Activated naive CD4-positive, alpha-beta T cell treated with anti-CD3 and anti-CD28 coated beads for 36 hours (primary cell): ENCODE results near the gene CEPT1. TPM values are rescaled to one million over a fixed set of nuclear protein-coding genes. Genes with fewer than 3 reads are reported as not detected.
"Not testable (repeated sequence)": the region's sequence is repeated elsewhere in the genome, so short reads cannot be mapped to it uniquely, and the experiment has no call there.

Experiments used
- CTCF ChIA-PET: fragments of 350-600 bp; sonication (Branson Sonifier 250); formaldehyde crosslinking; loops from one replicate; lab custom pipeline; 2021; ENCODE audit warnings: antibody characterized with exemption; lab: Charles Lee
- DNase-seq: peaks from one replicate; pipeline ENCODE4 v3.0.0-alpha.2; 2020
- H3K27ac Mint-ChIP-seq: one replicate; pipeline ENCODE4 v1.8.0; 2021; ENCODE audit warnings: mild to moderate bottlenecking, mixed read lengths
- H3K27me3 Mint-ChIP-seq: one replicate; pipeline ENCODE4 v1.8.0; 2021; ENCODE audit warnings: low read depth, mixed read lengths
- H3K36me3 Mint-ChIP-seq: one replicate; pipeline ENCODE4 v1.8.0; 2021; ENCODE audit warnings: low read depth, mixed read lengths
- H3K4me1 Mint-ChIP-seq: one replicate; pipeline ENCODE4 v1.8.0; 2021; ENCODE audit warnings: low read depth, mixed read lengths
- H3K4me3 Mint-ChIP-seq: one replicate; pipeline ENCODE4 v1.8.0; 2021; ENCODE audit warnings: mild to moderate bottlenecking, moderate library complexity, mixed read lengths
- H3K9me3 Mint-ChIP-seq: one replicate; pipeline ENCODE4 v1.8.0; 2021; ENCODE audit warnings: mixed read lengths
- intact Hi-C: fragments of 100-400 bp; cut with micrococcal nuclease; formaldehyde crosslinking; loops from one replicate; pipeline ENCODE4 v1.15.1; 2023
- total RNA-seq, 2 experiments: library from RNA; stranded (reverse); gene quantifications; one replicate each; pipeline ENCODE4 v1.2.3, GENCODE V29; 2021

Gene CEPT1
- total RNA-seq, 2 experiments from 2014 or later, result 29.0 to 30.3 TPM

DNA sequence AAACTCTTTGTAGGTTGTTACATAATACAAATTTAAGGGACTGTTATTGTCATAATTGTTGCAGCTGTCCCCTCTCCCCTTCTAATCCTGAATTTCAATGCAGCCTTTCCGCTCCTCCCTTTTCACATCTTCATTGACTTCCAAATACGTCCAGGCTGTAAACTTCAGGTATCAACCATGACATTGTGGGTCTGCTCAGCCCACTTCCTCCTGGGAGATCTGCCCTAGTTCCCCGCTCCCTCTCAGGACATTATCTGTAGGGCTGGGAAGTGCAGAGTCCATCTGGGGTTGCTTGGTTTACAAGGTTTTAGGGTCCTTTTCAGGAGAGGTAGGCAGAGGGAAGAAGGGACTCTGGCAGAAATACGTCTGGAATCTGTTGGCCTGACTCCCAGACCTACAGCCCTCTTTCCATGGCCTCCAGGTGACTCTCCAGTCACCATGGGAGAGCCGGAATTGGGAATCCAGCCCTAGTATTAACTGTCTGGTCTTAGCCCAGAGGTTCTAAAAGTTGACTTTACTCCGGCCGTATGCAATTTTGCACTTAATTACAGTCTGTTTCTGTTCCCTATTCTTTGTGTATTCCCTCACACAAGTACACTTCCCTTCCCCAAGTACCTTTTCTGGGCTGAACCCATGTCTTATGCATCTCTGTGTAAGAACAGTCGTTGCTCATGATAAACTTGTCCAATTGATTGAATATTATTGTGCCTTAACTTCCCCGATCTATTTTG is 65.1 kb downstream of the CEPT1 start:
- H3K27ac Mint-ChIP-seq, result peak overlapping the region; percentile 79
- no peaks in the 10 kb centered on the region for H3K27me3 Mint-ChIP-seq
- intact Hi-C loops, result loop anchor here (1.0 to 5.0 kb wide), 4 partner anchors 9 to 533 kb away; partner anchors contain the start of genes KCNA3 and LRIF1
- CTCF ChIA-PET, result no interaction called here
- no peak for DNase-seq
- H3K4me3 Mint-ChIP-seq, result peak overlapping the region; percentile 98
- H3K4me1 Mint-ChIP-seq, result peaks cover 52% of the 10 kb centered on the region
- H3K36me3 Mint-ChIP-seq, result peaks cover 10% of the 10 kb centered on the region
- H3K9me3 Mint-ChIP-seq, result no peaks in the 10 kb centered on the region

DNA sequence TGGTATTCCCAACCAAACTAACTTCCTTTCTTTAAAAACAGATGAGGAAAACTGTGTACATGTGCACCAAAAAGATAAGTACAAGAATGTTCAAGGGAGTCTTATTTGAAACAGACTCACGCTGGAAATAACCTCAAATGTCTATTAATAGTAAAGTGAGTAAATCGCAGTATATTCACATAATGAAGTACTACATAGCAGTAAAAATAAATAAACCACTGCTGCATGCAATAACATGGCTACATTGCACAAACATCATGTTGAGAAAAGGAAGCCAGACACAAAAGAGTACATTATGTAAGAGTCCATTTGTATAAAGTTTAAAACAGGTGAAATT is 65.7 kb downstream of the CEPT1 start:
- H3K27me3 Mint-ChIP-seq, result no peaks in the 10 kb centered on the region
- no peaks in the 10 kb centered on the region for H3K9me3 Mint-ChIP-seq
- peaks cover 53% of the 10 kb centered on the region for H3K4me1 Mint-ChIP-seq
- peak overlapping the region; percentile 53 for H3K27ac Mint-ChIP-seq
- peak overlapping the region; percentile 4 for H3K4me3 Mint-ChIP-seq
- peaks cover 7% of the 10 kb centered on the region for H3K36me3 Mint-ChIP-seq
- CTCF ChIA-PET, result no interaction called here
- intact Hi-C loops, result no loop called here
- DNase-seq, result no peak

DNA sequence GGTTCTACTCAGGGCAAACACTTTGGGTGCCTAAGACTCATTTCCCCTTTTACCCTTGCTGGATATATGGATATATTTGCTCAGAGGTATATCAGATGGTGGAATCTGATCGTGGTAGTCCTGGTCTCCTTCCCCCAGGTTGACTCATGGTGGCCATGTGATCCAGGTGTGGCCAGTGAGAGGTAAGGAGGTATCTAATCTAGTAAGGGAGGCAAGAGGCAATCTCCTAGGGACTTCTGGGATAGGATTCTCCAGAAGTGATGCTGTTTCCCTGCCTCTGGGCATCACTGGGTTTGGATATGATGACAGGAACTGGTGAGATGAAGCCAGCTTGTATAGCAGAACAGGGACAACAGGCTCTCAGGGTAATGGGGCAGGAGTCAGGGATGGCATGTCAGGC is 68.9 kb downstream of the CEPT1 start:
- Mint-ChIP-seq H3K27me3 (no peaks in the 10 kb centered on the region), H3K36me3 (no peaks in the 10 kb centered on the region), H3K27ac (no peak overlapping the region), H3K9me3 (no peaks in the 10 kb centered on the region), H3K4me3 (no peak overlapping the region), H3K4me1 (peaks cover 51% of the 10 kb centered on the region)
- CTCF ChIA-PET, result no interaction called here
- no peak for DNase-seq
- intact Hi-C loops, result no loop called here

DNA sequence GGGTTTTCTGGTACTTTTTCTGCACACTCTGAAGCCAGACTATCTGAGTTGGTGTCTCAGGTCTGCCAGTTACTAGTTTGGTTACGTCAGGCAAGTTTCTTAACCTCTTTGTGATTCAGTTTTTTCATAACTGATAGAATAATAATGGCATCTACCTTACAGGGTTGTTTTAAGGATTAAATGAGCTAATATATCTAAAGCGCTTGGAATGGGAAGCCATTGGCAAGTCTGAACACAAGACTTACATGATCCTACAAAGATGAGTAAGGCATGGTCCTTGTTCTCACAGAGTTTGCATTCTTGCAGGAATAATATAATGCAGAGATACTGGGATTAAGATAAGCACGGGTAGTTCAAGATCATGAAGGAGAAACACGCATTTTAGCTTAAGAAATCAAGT is 69.6 kb downstream of the CEPT1 start:
- Mint-ChIP-seq H3K27me3 (no peaks in the 10 kb centered on the region), H3K27ac (peak overlapping the region; percentile 15), H3K4me1 (peaks cover 57% of the 10 kb centered on the region), H3K4me3 (no peak overlapping the region), H3K9me3 (no peaks in the 10 kb centered on the region), H3K36me3 (no peaks in the 10 kb centered on the region)
- intact Hi-C loops, result no loop called here
- CTCF ChIA-PET, result no interaction called here
- DNase-seq, result no peak

DNA sequence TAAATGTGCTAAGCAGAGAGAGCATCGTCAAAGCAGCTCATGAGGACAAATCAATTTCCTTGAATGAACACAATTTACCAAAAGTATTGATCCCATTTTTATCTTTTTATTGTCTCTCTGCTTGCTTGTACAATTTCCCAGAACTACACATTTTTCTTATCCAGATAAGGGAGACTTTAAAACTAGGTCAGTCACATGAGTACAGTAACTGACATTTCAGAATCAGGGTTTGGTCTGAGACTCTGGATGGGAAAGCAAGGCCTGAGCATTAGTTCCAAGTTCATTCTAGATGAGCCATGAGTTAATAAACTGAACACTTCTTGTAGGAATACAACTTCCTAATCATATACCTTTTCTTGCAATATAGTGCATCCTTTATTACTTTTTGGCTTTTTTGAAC is 71.9 kb downstream of the CEPT1 start:
- Mint-ChIP-seq H3K9me3 (no peaks in the 10 kb centered on the region), H3K4me3 (no peak overlapping the region), H3K27ac (peak overlapping the region; percentile 20), H3K4me1 (peaks cover 62% of the 10 kb centered on the region), H3K36me3 (no peaks in the 10 kb centered on the region), H3K27me3 (no peaks in the 10 kb centered on the region)
- no peak for DNase-seq
- intact Hi-C loops, result no loop called here
- CTCF ChIA-PET, result no interaction called here

DNA sequence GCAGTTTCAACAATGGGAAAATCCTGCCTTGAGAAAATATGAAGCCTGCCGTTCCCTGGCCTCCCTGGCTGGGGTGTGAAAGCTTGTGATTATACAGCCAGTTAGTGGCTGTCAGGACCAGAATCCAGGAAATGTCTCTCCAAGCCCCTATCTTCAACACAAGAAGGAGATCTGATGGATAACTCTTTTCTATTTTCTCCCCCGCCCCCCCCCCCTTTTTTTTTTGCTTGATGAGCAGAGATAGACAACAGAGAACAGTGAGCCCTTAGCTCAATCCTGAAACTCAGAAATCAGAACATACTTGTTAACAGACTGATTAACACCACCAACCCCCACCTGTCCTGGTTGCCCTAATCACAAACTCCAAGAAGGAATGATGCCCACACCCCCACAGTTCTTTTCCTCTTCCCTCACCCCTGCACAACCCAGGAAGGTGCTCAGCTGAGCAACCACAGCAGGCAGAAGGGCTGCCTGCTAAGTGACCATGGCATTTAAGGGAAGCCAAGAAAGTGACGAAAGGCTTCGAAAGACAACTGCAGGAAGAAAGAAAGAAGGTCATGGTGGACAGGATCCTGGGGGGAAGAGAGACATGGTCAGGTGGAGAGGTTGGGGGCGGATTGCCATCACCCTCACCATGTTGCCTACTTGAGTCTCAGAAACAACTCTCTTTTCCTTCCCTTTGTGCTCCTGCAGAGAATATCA is 72.8 kb downstream of the CEPT1 start:
- Mint-ChIP-seq H3K36me3 (no peaks in the 10 kb centered on the region), H3K9me3 (no peaks in the 10 kb centered on the region), H3K27me3 (no peaks in the 10 kb centered on the region), H3K4me1 (peaks cover 69% of the 10 kb centered on the region), H3K27ac (peak overlapping the region; percentile 99), H3K4me3 (peak overlapping the region; percentile 75)
- CTCF ChIA-PET, result interaction anchor here (2.3 kb wide), 1 partner anchor 11 kb away, joined by 6 read pairs; no protein-coding TSS in a partner anchor
- DNase-seq, result no peak
- intact Hi-C loops, result no loop called here

DNA sequence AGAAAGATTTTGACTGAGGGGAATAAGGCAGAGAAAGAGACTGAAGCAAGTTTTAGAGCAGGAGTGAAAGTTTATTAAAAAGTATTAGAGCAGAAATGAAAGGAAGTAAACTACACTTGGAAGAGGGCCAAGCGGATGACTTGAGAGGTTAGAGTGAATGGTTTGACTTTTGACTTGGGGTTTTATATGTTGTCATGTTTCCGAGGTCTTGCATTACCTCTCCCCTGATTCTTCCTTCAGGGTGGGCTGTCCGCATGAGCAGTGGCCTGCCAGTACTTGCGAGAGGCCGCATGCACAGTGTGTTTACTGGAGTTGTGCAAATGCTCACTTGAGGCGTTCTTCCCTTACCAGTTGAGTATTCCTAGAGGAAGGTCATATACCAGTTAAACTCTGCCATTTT is 73.4 kb downstream of the CEPT1 start:
- Mint-ChIP-seq H3K4me1 (peaks cover 75% of the 10 kb centered on the region), H3K9me3 (no peaks in the 10 kb centered on the region), H3K36me3 (no peaks in the 10 kb centered on the region), H3K27me3 (no peaks in the 10 kb centered on the region), H3K27ac (peak overlapping the region; percentile 99), H3K4me3 (peak overlapping the region; percentile 75)
- intact Hi-C loops, result no loop called here
- CTCF ChIA-PET, result interaction anchor here (2.3 to 10.6 kb wide), 2 partner anchors 10 to 16 kb away, joined by 6 to 234 read pairs; partner anchors contain the start of gene DENND2D
- DNase-seq, result no peak

DNA sequence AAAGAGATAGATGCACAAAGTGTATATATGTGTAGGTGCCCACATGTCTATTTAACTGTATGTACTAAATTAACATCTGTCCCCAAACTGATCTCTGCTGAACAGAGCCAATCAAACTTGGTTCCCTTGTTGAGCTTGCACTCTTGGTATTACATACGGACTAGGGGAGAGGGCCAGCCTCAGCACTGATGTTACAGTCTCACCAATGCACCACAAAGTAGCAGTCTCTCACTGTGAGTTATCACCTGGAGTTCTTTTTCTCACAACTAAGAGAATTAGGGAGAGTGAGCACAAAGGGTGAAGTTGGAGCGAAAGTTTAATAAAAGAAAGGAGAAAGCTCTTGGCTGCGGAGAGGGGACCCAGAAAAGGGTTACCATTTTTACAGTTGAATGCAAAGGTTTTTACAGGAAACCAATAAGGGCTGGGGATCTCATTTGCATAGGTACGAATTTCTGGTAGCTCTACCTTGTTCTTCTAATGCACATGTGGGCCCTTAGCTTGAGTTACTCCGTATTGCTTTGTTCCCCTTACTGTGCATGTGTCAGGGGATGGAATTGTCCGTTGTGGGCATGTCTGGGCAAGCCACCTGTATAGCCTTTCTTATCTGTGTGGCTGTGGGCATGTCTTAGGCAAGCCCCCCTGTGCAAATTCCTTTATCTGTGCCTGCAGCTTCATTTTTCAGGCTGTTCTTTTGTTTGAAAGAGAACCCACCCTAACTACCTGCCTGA is 74.2 kb downstream of the CEPT1 start:
- Mint-ChIP-seq H3K27me3 (no peaks in the 10 kb centered on the region), H3K4me3 (peak overlapping the region; percentile 75), H3K36me3 (no peaks in the 10 kb centered on the region), H3K9me3 (no peaks in the 10 kb centered on the region), H3K27ac (peak overlapping the region; percentile 99), H3K4me1 (peaks cover 82% of the 10 kb centered on the region)
- intact Hi-C loops, result loop anchor here (1.0 kb wide), 1 partner anchor 10 kb away; no protein-coding TSS in a partner anchor
- DNase-seq, result peak; percentile 58
- CTCF ChIA-PET, result interaction anchor here (0.6 to 10.6 kb wide), 6 partner anchors 9 to 74 kb away, joined by 3 to 234 read pairs (median 4); partner anchors contain the start of genes CEPT1, DENND2D and DRAM2

DNA sequence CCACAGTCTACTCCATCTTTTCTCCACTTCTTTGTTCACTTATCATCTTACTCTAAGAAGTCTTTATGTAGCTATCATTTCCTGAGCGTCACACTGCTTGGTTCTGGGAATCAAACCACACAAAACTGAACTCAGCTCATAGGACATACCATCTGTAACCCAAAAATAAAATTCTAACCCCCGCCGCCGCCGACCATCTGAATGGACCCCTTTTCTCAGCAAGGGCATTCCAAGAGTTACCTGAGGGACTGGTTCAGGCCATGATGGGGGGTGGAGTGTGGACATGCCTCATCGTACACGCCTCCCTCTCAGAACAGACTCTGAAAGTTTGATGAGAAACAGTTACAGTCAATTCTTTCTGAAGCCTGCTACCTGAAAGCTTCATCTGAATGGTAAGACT is 74.9 kb downstream of the CEPT1 start:
- no peaks in the 10 kb centered on the region for H3K27me3 Mint-ChIP-seq
- H3K4me3 Mint-ChIP-seq, result peak overlapping the region; percentile 75
- DNase-seq, result peak; percentile 85
- intact Hi-C loops, result loop anchor here (1.0 to 5.0 kb wide), 4 partner anchors 11 to 402 kb away; partner anchors contain the start of genes DENND2D and RAP1A
- peak overlapping the region; percentile 99 for H3K27ac Mint-ChIP-seq
- peaks cover 83% of the 10 kb centered on the region for H3K4me1 Mint-ChIP-seq
- H3K36me3 Mint-ChIP-seq, result no peaks in the 10 kb centered on the region
- CTCF ChIA-PET, result interaction anchor here (1.0 to 10.6 kb wide), 5 partner anchors 9 to 74 kb away, joined by 3 to 234 read pairs (median 3); partner anchors contain the start of genes CEPT1, DENND2D and DRAM2
- H3K9me3 Mint-ChIP-seq, result no peaks in the 10 kb centered on the region

DNA sequence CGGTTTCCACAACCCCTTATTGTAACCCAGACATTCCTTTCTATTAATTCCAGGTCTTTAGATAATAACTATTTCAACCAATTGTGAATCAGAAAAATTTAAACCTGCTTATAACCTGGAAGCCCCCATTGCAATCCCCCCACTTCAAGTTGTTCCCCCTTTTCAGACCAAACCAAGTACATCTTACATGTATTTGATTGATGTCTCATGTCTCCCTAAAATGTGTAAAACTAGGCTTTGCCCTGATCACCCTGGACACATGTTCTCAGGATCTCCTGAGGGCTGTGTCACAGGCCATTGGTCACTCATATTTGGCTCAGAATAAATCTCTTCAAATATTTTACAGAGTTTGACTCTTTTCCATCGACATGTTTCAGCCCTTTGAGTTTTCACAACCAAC is 75.3 kb downstream of the CEPT1 start:
- intact Hi-C loops, result loop anchor here (1.0 to 5.0 kb wide), 3 partner anchors 15 to 402 kb away; partner anchors contain the start of genes DENND2D and RAP1A
- not testable (repeated sequence) for DNase-seq, H3K9me3 Mint-ChIP-seq, H3K36me3 Mint-ChIP-seq, H3K27me3 Mint-ChIP-seq
- Mint-ChIP-seq H3K4me1 (peaks cover 83% of the 10 kb centered on the region), H3K4me3 (peak overlapping the region; percentile 75), H3K27ac (peak overlapping the region; percentile 99)
- CTCF ChIA-PET, result interaction anchor here (0.6 to 10.6 kb wide), 4 partner anchors 18 to 180 kb away, joined by 3 to 234 read pairs (median 4); partner anchors contain the start of genes CEPT1, DENND2D and DRAM2

DNA sequence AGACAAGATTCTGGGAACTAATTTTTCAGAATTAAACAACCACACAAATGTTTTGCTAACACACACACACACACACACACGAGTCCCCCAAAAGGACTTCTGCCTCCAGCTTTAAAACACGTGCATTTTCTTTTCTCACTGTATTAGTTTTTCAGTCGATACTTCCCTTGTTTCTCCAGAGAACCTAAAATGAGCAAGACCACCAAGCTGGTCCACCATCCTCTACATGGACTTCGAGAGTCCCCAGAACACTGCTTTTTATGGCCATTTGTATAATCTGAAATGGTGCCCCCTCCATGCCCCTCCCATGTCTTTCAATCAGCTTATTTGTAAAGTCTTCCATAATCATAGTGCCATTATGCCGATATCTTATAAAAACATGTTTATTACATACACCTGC is 76.7 kb downstream of the CEPT1 start:
- Mint-ChIP-seq H3K4me1 (peaks cover 95% of the 10 kb centered on the region), H3K36me3 (no peaks in the 10 kb centered on the region), H3K4me3 (peak overlapping the region; percentile 59), H3K27me3 (no peaks in the 10 kb centered on the region), H3K27ac (peak overlapping the region; percentile 99), H3K9me3 (no peaks in the 10 kb centered on the region)
- CTCF ChIA-PET, result interaction anchor here (0.5 to 10.6 kb wide), 5 partner anchors 8 to 597 kb away, joined by 3 to 234 read pairs (median 3); partner anchors contain the start of gene DENND2D
- intact Hi-C loops, result loop anchor here (1.0 to 5.0 kb wide), 13 partner anchors 12 to 586 kb away; partner anchors contain the start of genes ATP5PB, CEPT1, DRAM2 and RAP1A
- no peak for DNase-seq
